Mesothelial cell of epicardium (in vitro differentiated cells): ENCODE measurements around the gene CEACAM4. TPM values are rescaled to one million over a fixed set of nuclear protein-coding genes. Genes with fewer than 3 reads are reported as not detected.

Experiments
- DNase-seq, 2 experiments: peaks; one replicate each; pipeline ENCODE4 v3.0.0; 2021; ENCODE audit warnings: low spot score in 2 of 2; ENCODE audit not compliant: unreplicated experiment in 2 of 2
- H3K27ac Mint-ChIP-seq: 2 replicates; pipeline ENCODE4 v1.8.0; 2021; ENCODE audit warnings: mixed read lengths
- H3K27me3 Mint-ChIP-seq: 2 replicates; pipeline ENCODE4 v1.8.0; 2021; ENCODE audit warnings: low read depth, mixed read lengths
- H3K36me3 Mint-ChIP-seq: 2 replicates; pipeline ENCODE4 v1.8.0; 2021; ENCODE audit warnings: mixed read lengths
- H3K4me1 Mint-ChIP-seq: 2 replicates; pipeline ENCODE4 v1.8.0; 2021; ENCODE audit warnings: mixed read lengths
- H3K4me3 Mint-ChIP-seq: 2 replicates; pipeline ENCODE4 v1.8.0; 2021; ENCODE audit warnings: mild to moderate bottlenecking, moderate library complexity, mixed read lengths
- H3K9me3 Mint-ChIP-seq: 2 replicates; pipeline ENCODE4 v1.8.0; 2021; ENCODE audit warnings: mixed read lengths
- CTCF ChIP-seq: fragments of 200-600 bp; sonication (generic); IDR thresholded peaks from one replicate; pipeline ENCODE4 v1.5.0; 2021; ENCODE audit warnings: antibody characterized with exemption; ENCODE audit not compliant: unreplicated experiment
- total RNA-seq: library from RNA; stranded (reverse); gene quantifications from 3 replicates; pipeline ENCODE4 v1.2.1, GENCODE V29; 2021

Gene CEACAM4
- total RNA-seq, 1 donor from 2014 or later: not detected

DNA sequence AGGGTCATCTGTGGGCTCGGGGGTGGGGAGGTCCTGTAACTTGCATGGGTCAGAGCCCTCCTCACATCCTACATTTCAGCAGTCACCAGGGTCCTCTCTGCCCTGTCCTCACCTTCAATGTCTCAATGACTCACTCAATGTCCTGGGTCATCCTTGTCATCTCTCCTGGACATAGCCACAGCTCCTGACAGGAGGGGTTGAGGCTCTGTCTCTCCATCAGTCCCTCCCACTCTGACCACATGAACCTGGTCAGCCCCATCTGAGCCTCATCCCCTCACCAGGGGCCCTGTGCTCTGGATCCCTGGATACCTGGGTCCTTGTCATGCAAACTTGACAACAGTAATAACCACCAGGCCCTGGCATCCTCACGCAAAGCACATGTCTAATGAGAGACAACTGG, 37.5 kb downstream of the CEACAM4 start:
- DNase-seq: no peak
- Mint-ChIP-seq H3K4me1 (no peaks in the 10 kb centered on the region), H3K27ac (no peak overlapping the region), H3K36me3 (no peaks in the 10 kb centered on the region), H3K9me3 (peaks cover 48% of the 10 kb centered on the region), H3K4me3 (no peak overlapping the region), H3K27me3 (no peaks in the 10 kb centered on the region)
- no peak for TF ChIP-seq CTCF

DNA sequence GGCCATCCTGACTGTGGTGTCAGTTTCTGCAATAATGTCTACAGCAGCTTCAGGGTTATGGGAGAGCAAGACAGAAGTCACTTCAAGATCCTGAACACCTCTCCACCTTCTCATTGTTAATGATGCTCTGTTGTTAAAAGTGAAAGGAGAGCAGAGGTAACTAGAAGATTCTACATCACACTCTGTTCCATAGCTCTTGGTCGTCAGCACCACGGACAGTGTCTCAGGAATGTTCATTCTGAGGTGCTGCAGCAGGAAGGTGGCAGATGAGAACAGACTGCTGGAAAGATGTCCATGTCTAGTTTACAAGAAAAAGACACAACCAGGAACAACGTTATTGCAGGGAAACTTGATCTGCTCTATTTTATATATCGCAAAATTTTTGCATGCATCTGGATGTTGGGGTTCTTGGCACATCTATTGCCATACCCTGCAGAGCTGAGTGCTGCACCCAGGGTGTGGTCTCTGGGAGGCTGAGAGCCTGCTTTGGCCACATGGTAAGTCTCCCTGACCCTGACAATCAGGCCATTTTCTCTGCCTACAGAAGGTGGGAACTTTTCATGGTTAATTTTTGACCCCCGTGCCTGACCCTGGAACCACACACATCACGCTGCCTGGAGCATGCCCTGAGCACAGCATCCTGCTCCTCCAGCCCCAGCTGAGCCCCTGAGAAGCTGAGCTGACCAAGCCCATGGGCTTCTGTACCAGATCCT, 38.2 kb downstream of the CEACAM4 start:
- H3K27ac Mint-ChIP-seq: no peak overlapping the region
- H3K27me3 Mint-ChIP-seq: no peaks in the 10 kb centered on the region
- H3K4me1 Mint-ChIP-seq: no peaks in the 10 kb centered on the region
- peaks cover 53% of the 10 kb centered on the region for H3K9me3 Mint-ChIP-seq
- H3K4me3 Mint-ChIP-seq: no peak overlapping the region
- no peak for TF ChIP-seq CTCF
- DNase-seq: no peak
- no peaks in the 10 kb centered on the region for H3K36me3 Mint-ChIP-seq

GRCh38 chr19:41587838-41588210, 39.0 kb downstream of the CEACAM4 start:
- peaks cover 55% of the 10 kb centered on the region for H3K9me3 Mint-ChIP-seq

DNA sequence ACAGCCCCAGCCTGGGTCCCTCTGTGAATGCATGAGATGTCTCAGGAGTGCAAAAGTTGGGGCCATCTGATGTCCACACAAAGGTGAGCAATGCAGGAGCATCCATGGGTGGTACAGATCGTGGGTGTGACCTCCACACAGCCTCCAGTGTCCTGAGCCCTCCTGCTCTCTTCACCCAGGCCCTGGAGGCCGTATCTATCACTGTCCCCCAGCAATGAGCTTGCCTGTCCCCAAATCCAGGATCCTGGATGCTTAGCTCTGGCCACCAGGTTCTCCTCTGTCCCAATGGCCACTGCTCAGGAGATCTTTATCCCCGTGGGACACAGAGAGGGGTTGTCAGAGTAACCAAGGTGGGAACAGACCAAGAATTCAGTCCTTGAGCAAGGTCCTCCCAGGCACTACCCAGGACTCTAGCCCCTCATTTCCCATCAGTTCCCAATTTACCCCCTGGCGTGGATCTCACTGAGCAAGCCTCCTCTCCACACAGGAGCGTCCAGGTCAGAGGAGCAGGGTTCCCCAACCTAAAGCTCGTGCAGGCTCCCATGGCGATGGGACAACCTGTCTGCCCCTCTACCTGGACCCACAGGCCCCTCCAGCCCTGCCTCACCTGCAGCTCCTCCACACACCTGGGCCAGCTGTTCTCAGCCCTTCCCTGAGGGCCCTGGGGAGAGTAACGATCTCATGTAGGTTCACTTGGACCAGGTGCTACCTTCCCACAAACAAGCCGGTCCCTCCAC, 39.6 kb downstream of the CEACAM4 start:
- no peak for DNase-seq
- Mint-ChIP-seq H3K27me3 (no peaks in the 10 kb centered on the region), H3K27ac (no peak overlapping the region), H3K9me3 (peaks cover 55% of the 10 kb centered on the region), H3K4me3 (no peak overlapping the region), H3K4me1 (no peaks in the 10 kb centered on the region), H3K36me3 (no peaks in the 10 kb centered on the region)
- TF ChIP-seq CTCF: no peak

More at GRCh38 chr19:41587838-41588210, 39.0 kb downstream of the CEACAM4 start:
- H3K27me3 Mint-ChIP-seq: no peaks in the 10 kb centered on the region
- H3K4me3 Mint-ChIP-seq: no peak overlapping the region
- no peaks in the 10 kb centered on the region for H3K36me3 Mint-ChIP-seq
- no peak for DNase-seq
- no peak overlapping the region for H3K27ac Mint-ChIP-seq
- no peak for TF ChIP-seq CTCF
- no peaks in the 10 kb centered on the region for H3K4me1 Mint-ChIP-seq

DNA sequence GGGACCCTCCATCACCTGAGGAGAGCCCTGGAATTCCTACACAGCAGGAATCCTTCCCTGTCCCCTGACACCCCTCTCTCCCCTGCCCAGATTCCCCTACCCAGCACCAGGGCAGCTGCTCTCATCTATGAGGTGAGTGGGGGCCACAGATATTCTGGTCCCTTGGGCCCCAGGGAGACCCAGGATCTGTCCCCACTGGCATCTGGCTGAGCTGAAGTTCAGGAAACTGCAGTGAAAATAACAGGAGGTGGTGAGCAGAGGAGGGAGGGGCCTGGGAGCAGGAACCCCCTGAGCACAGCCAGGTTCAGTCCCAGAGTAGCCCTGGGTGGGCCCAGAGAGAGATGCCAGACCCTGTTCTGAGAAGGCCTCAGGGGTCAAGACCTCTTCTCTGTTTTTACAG, 40.8 kb downstream of the CEACAM4 start:
- H3K4me3 Mint-ChIP-seq: no peak overlapping the region
- H3K4me1 Mint-ChIP-seq: no peaks in the 10 kb centered on the region
- no peaks in the 10 kb centered on the region for H3K36me3 Mint-ChIP-seq
- no peaks in the 10 kb centered on the region for H3K27me3 Mint-ChIP-seq
- no peak for TF ChIP-seq CTCF
- peaks cover 65% of the 10 kb centered on the region for H3K9me3 Mint-ChIP-seq
- DNase-seq: no peak
- no peak overlapping the region for H3K27ac Mint-ChIP-seq
